ENCODE measurements around the gene RTN4RL1. TPM values are rescaled to one million over a fixed set of nuclear protein-coding genes. Genes with fewer than 3 reads are reported as not detected.

The RTN4RL1 gene
- total RNA-seq, 2 donors from 2014 or later, result 0.32 to 0.37 TPM

GRCh38 chr17:1934901-1935300, 90.2 kb downstream of the RTN4RL1 start:
- no peaks in the 10 kb centered on the region for H3K4me1 ChIP-seq
- TF ChIP-seq, protein P1, sequence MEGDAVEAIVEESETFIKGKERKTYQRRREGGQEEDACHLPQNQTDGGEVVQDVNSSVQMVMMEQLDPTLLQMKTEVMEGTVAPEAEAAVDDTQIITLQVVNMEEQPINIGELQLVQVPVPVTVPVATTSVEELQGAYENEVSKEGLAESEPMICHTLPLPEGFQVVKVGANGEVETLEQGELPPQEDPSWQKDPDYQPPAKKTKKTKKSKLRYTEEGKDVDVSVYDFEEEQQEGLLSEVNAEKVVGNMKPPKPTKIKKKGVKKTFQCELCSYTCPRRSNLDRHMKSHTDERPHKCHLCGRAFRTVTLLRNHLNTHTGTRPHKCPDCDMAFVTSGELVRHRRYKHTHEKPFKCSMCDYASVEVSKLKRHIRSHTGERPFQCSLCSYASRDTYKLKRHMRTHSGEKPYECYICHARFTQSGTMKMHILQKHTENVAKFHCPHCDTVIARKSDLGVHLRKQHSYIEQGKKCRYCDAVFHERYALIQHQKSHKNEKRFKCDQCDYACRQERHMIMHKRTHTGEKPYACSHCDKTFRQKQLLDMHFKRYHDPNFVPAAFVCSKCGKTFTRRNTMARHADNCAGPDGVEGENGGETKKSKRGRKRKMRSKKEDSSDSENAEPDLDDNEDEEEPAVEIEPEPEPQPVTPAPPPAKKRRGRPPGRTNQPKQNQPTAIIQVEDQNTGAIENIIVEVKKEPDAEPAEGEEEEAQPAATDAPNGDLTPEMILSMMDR (IDR thresholded peaks at IDR 0.05), result no peak
- no peak for DNase-seq
- H3K27me3 ChIP-seq, result no peaks in the 10 kb centered on the region
- intact Hi-C loops (cut with DNase I), result no loop called here
- no peaks in the 10 kb centered on the region for H3K9me3 ChIP-seq
- no peak overlapping the region for H3K9ac ChIP-seq (ENCODE audit: low read depth in 2 of 2, low read length in 2 of 2)
- H3K36me3 ChIP-seq, result no peaks in the 10 kb centered on the region
- no peak overlapping the region for H3K27ac ChIP-seq
- H3K4me3 ChIP-seq, result no peak overlapping the region

- Histone ChIP-seq H3K9ac (ENCODE audit: low read depth in 2 of 2, low read length in 2 of 2) (no peak overlapping the region), H3K27ac (no peak overlapping the region), H3K4me1 (no peaks in the 10 kb centered on the region), H3K36me3 (no peaks in the 10 kb centered on the region), H3K9me3 (no peaks in the 10 kb centered on the region), H3K4me3 (no peak overlapping the region), H3K27me3 (no peaks in the 10 kb centered on the region)
- no peak for DNase-seq
- TF ChIP-seq, protein P1 (IDR thresholded peaks at IDR 0.05), result no peak
- intact Hi-C loops (cut with DNase I), result no loop called here
Measured at GRCh38 chr17:1933875-1934715, 91.0 kb downstream of the RTN4RL1 start.

- TF ChIP-seq, protein P1 (IDR thresholded peaks at IDR 0.05), result no peak
- intact Hi-C loops (cut with DNase I), result no loop called here
- H3K9me3 ChIP-seq, result no peaks in the 10 kb centered on the region
- DNase-seq, result peak; percentile 28
- no peaks in the 10 kb centered on the region for H3K27me3 ChIP-seq
- H3K4me1 ChIP-seq, result no peaks in the 10 kb centered on the region
- no peak overlapping the region for H3K4me3 ChIP-seq
- H3K27ac ChIP-seq, result no peak overlapping the region
- H3K36me3 ChIP-seq, result no peaks in the 10 kb centered on the region
- H3K9ac ChIP-seq (ENCODE audit: low read depth in 2 of 2, low read length in 2 of 2), result no peak overlapping the region
Measured at GRCh38 chr17:1931844-1932579, 93.1 kb downstream of the RTN4RL1 start.

- Histone ChIP-seq H3K27ac (no peak overlapping the region), H3K27me3 (no peaks in the 10 kb centered on the region), H3K9ac (ENCODE audit: low read depth in 2 of 2, low read length in 2 of 2) (no peak overlapping the region), H3K4me3 (no peak overlapping the region), H3K36me3 (no peaks in the 10 kb centered on the region), H3K4me1 (no peaks in the 10 kb centered on the region), H3K9me3 (no peaks in the 10 kb centered on the region)
- TF ChIP-seq, protein P1 (IDR thresholded peaks at IDR 0.05), result no peak
- DNase-seq, result no peak
- intact Hi-C loops (cut with DNase I), result no loop called here
Measured at GRCh38 chr17:1930337-1930645, 94.8 kb downstream of the RTN4RL1 start.

GRCh38 chr17:1928976-1929375, 96.2 kb downstream of the RTN4RL1 start:
- intact Hi-C loops (cut with DNase I), result no loop called here

More at GRCh38 chr17:1928976-1929375, 96.2 kb downstream of the RTN4RL1 start:
- TF ChIP-seq, protein P1 (IDR thresholded peaks at IDR 0.05), result no peak
- H3K9me3 ChIP-seq, result no peaks in the 10 kb centered on the region
- H3K27ac ChIP-seq, result no peak overlapping the region
- no peaks in the 10 kb centered on the region for H3K36me3 ChIP-seq
- DNase-seq, result no peak
- H3K4me3 ChIP-seq, result no peak overlapping the region
- H3K27me3 ChIP-seq, result no peaks in the 10 kb centered on the region
- H3K9ac ChIP-seq (ENCODE audit: low read depth in 2 of 2, low read length in 2 of 2), result no peak overlapping the region
- H3K4me1 ChIP-seq, result no peaks in the 10 kb centered on the region

Measured in colonic mucosa (tissue), 4 donors.